Fibroblast of the aortic adventitia (primary cell): Measurements from ENCODE around the gene ERICH4. TPM values are rescaled to one million over a fixed set of nuclear protein-coding genes. Genes with fewer than 3 reads are reported as not detected.
A peak's percentile ranks its signal among the peaks of the same experiment; 100 is the strongest.

Experiments used
- DNase-seq: peaks from one replicate; pipeline ENCODE4 v3.0.0-alpha.2; 2010; ENCODE audit warnings: low read depth
- H3K4me3 ChIP-seq: 2 replicates; pipeline ENCODE4 v1.5.1; 2011; ENCODE audit warnings: low read depth, mild to moderate bottlenecking, control low read depth, low read length, moderate library complexity
- total RNA-seq: library from RNA; depleted of rRNA; stranded (reverse); fragments of >200 nt; gene quantifications from 2 replicates; pipeline ENCODE4 v1.2.3, GENCODE V29; 2012; ENCODE audit warnings: low replicate concordance
- TF ChIP-seq, protein P1 (sequence below): IDR thresholded peaks from 2 replicates; pipeline ENCODE4 v1.5.1; 2011; ENCODE audit warnings: mild to moderate bottlenecking, low read length, control low read depth, inconsistent platforms; ENCODE audit not compliant: insufficient read depth

The ERICH4 gene
- total RNA-seq, 1 donor = not detected

DNA sequence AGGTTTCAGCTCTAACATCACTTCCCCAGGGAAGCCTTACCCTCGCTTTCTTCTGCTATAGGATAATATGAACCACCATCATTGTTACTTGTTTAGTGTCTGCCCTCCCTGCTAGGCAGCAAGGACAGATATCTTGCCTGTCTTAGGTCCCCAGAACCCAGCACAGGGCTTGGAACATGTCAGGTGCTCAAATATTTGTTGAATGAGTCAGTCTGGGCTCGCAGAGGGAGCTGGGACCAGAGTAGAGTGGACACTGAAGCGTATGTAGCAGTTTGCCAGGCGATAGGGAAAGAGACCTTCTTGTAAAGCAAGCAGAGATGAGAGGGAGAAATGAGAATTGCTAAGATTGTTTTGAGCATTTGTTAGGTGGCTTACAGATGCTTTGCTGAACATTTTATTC is 33.7 kb upstream of the ERICH4 start:
- TF ChIP-seq, protein P1, sequence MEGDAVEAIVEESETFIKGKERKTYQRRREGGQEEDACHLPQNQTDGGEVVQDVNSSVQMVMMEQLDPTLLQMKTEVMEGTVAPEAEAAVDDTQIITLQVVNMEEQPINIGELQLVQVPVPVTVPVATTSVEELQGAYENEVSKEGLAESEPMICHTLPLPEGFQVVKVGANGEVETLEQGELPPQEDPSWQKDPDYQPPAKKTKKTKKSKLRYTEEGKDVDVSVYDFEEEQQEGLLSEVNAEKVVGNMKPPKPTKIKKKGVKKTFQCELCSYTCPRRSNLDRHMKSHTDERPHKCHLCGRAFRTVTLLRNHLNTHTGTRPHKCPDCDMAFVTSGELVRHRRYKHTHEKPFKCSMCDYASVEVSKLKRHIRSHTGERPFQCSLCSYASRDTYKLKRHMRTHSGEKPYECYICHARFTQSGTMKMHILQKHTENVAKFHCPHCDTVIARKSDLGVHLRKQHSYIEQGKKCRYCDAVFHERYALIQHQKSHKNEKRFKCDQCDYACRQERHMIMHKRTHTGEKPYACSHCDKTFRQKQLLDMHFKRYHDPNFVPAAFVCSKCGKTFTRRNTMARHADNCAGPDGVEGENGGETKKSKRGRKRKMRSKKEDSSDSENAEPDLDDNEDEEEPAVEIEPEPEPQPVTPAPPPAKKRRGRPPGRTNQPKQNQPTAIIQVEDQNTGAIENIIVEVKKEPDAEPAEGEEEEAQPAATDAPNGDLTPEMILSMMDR = no peak
- H3K4me3 ChIP-seq = no peak overlapping the region
- peak; percentile 29 for DNase-seq

DNA sequence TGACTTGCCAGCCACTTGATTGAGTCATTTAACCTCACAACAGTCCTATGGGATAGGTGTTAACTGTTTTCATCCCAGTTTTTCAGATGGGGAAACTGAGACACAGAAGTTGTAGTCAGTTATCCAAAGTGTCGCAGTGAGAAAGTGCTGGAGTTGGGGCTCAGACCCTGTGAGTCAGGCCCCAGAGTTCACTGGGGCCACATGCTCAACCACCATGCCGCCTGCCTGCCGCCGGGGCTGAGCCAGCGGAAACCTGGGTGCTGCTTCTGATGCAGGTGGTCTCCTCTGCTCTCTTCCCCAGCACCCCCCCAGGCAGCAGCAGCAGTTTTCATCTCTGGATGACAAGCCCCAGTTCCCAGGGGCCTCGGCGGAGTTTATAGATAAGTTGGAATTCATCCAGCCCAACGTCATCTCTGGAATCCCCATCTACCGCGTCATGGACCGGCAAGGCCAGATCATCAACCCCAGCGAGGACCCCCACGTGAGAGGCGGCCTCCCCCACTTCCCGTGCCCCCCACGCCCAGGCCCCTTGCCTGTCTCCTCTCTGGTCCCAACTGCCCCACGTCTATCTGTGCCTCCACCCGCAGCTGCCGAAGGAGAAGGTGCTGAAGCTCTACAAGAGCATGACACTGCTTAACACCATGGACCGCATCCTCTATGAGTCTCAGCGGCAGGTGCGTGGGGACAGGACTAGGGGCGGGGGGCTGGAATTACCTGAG is 32.5 kb upstream of the ERICH4 start:
- TF ChIP-seq, protein P1 = no peak
- no peak for DNase-seq
- H3K4me3 ChIP-seq = no peak overlapping the region

DNA sequence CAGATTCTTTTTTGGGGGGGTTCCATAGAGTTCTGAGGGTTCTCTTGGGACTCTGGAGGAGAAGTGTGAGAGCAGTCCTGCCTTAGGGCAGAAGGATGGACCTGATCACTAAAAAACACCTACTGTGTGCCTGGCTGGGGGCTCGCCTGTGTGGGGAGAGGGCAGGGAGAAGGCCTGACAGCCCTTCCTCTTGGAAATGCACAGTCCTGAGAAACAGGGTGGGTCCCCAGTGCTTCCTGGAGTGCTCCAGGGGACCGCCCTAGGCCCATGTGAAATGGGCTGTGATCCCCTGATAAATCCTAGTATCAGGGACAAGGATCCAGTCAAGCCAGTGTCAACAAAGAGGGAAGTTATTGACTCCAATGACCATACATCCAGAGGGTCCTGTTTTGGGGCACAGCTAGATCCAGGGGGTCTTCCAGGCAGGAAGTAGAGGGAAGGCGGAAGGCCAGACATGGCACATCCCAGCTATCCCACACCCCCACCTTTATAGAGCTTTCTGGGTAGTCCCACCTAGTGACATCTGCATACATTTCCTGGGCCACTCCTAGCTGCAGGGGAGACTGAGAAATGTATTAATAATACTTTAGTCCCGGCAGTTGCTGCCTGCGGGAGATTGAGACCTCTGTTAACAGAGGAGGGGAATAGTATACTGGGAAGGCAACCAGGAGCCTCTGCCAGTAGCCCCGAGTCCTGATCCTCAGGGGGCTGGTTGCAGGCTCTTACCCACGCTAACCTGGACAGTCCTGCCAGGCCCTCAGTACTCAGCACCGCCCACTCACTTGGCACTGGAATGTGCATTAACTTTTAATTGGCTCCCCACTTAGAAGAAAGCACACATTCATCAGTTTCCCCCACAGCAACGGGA is 31.6 kb upstream of the ERICH4 start:
- no peak overlapping the region for H3K4me3 ChIP-seq
- DNase-seq = no peak
- TF ChIP-seq, protein P1 = no peak

DNA sequence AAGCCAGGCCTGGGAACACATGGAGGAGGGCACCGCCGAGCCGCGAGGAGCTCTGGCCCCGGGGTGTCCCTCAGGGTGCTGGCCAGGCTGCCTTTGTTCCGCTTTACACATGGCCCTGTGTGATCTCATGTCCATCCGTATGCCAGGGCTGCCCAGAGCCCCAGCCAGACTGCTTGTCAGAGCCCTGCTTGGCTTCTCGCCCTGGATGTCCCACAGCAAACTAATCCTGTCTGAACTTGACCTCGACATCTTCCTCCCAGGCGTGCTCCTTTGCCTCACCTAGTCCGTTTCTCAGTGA is 31.0 kb upstream of the ERICH4 start:
- TF ChIP-seq, protein P1 = no peak
- H3K4me3 ChIP-seq = no peak overlapping the region
- no peak for DNase-seq

DNA sequence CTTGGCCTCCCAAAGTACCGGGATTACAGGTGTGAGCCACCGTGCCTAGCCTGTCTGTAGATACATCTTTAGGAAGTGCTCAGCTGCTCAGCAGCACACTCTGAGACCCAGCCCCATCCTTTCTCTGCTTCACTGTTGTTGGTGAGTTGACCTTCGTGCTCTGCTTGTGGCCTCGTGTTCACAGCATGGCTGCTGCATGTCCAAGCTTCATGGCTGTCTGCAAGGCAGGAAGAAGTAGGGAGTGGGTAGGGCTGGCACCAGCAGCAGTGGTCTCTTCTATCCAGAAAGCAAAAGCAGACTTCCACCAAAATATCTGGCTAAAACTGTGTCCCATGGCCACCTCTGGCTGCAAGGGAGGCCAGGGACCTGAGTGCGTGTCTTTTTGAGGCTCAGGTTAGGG is 30.0 kb upstream of the ERICH4 start:
- DNase-seq = no peak
- TF ChIP-seq, protein P1 = no peak

DNA sequence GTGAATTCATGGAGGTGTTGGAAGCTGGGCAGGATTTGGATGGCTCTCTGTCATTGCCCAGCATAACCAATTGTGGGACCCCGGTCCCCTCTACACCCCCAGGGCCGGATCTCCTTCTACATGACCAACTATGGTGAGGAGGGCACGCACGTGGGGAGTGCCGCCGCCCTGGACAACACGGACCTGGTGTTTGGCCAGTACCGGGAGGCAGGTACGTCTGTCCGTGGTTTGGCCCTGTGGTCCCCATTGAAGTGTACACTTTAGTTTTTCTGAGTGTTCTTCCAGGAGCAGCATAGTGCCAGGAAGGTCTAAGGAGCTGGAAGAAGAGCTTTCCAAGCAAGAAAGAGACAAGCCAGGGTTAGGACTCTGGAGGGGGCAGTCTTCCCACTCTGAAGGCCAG is 29.0 kb upstream of the ERICH4 start:
- TF ChIP-seq, protein P1 = no peak
- DNase-seq = no peak

More for the DNA sequence above, 30.0 kb upstream of the ERICH4 start:
- H3K4me3 ChIP-seq = no peak overlapping the region

More for the DNA sequence above, 29.0 kb upstream of the ERICH4 start:
- H3K4me3 ChIP-seq = no peak overlapping the region
